Fibroblast of villous mesenchyme (primary cell): Measurements from ENCODE around the gene MYH7. TPM values are rescaled to one million over a fixed set of nuclear protein-coding genes. Genes with fewer than 3 reads are reported as not detected.
"Not testable (repeated sequence)": the region's sequence is repeated elsewhere in the genome, so short reads cannot be mapped to it uniquely, and the experiment has no call there.

Experiments used
- DNase-seq: peaks from one replicate; pipeline ENCODE4 v3.0.0-alpha.2; 2010; ENCODE audit warnings: low read depth
- H3K4me3 ChIP-seq: 2 replicates; pipeline ENCODE4 v1.5.1; 2011; ENCODE audit warnings: low read depth, mild to moderate bottlenecking, low read length
- total RNA-seq: library from RNA; depleted of rRNA; stranded (reverse); fragments of >200 nt; gene quantifications from 2 replicates; pipeline ENCODE4 v1.2.3, GENCODE V29; 2012
- TF ChIP-seq, protein P1 (sequence below): IDR thresholded peaks from 2 replicates; pipeline ENCODE4 v1.5.1; 2012; ENCODE audit warnings: low read depth, mild to moderate bottlenecking, low read length; ENCODE audit not compliant: insufficient read depth

Gene MYH7
- total RNA-seq, 1 donor, result not detected

- no peak overlapping the region for H3K4me3 ChIP-seq
- TF ChIP-seq, protein P1, sequence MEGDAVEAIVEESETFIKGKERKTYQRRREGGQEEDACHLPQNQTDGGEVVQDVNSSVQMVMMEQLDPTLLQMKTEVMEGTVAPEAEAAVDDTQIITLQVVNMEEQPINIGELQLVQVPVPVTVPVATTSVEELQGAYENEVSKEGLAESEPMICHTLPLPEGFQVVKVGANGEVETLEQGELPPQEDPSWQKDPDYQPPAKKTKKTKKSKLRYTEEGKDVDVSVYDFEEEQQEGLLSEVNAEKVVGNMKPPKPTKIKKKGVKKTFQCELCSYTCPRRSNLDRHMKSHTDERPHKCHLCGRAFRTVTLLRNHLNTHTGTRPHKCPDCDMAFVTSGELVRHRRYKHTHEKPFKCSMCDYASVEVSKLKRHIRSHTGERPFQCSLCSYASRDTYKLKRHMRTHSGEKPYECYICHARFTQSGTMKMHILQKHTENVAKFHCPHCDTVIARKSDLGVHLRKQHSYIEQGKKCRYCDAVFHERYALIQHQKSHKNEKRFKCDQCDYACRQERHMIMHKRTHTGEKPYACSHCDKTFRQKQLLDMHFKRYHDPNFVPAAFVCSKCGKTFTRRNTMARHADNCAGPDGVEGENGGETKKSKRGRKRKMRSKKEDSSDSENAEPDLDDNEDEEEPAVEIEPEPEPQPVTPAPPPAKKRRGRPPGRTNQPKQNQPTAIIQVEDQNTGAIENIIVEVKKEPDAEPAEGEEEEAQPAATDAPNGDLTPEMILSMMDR, result no peak
- no peak for DNase-seq
Measured at GRCh38 chr14:23460960-23461359, 25.5 kb upstream of the MYH7 start.

GRCh38 chr14:23457587-23458445 lies 22.4 kb upstream of the MYH7 start:
- TF ChIP-seq, protein P1, result no peak
- no peak overlapping the region for H3K4me3 ChIP-seq

GRCh38 chr14:23456883-23457586 lies 21.6 kb upstream of the MYH7 start:
- not testable (repeated sequence) for H3K4me3 ChIP-seq
- TF ChIP-seq, protein P1, result peak; percentile 27
- peak; percentile 5 for DNase-seq

More at GRCh38 chr14:23457587-23458445, 22.4 kb upstream of the MYH7 start:
- no peak for DNase-seq

GRCh38 chr14:23454445-23454856 lies 19.0 kb upstream of the MYH7 start:
- no peak for DNase-seq
- TF ChIP-seq, protein P1, result no peak
- no peak overlapping the region for H3K4me3 ChIP-seq

- no peak for DNase-seq
- H3K4me3 ChIP-seq, result no peak overlapping the region
- TF ChIP-seq, protein P1, result no peak
Measured at GRCh38 chr14:23452237-23452636, 16.8 kb upstream of the MYH7 start.

DNA sequence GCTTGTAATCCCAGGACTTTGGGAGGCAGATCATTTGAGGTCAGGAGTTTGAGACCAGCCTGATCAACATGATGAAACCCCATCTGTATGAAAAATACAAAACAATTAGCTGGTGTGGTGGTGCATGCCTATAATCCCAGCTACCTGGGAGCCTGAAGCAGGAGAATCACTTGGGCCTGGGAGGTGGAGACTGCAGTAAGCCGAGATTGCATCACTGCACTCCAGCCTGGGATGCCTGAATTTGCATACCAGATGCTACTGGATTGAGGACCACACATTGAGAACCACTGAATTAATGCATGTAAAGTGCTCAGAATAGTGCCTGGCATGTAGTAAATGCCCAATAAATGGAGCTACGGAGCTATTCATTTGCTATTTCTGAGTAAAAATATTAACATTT lies 14.9 kb upstream of the MYH7 start:
- no peak for DNase-seq
- TF ChIP-seq, protein P1, result no peak
- no peak overlapping the region for H3K4me3 ChIP-seq
